SK-N-SH (cell line): Measurements from ENCODE around the gene ALPL. TPM values are rescaled to one million over a fixed set of nuclear protein-coding genes. Genes with fewer than 3 reads are reported as not detected.
"Not testable (repeated sequence)": the region's sequence is repeated elsewhere in the genome, so short reads cannot be mapped to it uniquely, and the experiment has no call there.

Experiments
- CTCF ChIA-PET: fragments of 300-600, 350-600 bp; formaldehyde crosslinking; extraction: SDS; loops from one replicate; lab custom pipeline; 2021; lab: Yijun Ruan, JAX
- POLR2A ChIA-PET: fragments of 350-600 bp; sonication (Branson Sonifier 250); formaldehyde crosslinking; extraction: SDS; loops from one replicate; lab custom pipeline; 2020; ENCODE audit warnings: antibody characterized with exemption, inconsistent platforms; lab: Yijun Ruan, JAX
- DNase-seq: peaks from one replicate; pipeline ENCODE4 v3.0.0; 2012
- H2AFZ ChIP-seq: fragments of 200-600 bp; sonication (generic); 2 replicates; pipeline ENCODE4 v1.8.1; 2016; ENCODE audit warnings: antibody characterized with exemption, mild to moderate bottlenecking, low read depth
- H3F3A ChIP-seq: fragments of 200-600 bp; sonication (generic); replicated peaks from 2 replicates; pipeline ENCODE3; 2016; ENCODE audit warnings: antibody characterized with exemption, mild to moderate bottlenecking; ENCODE audit not compliant: insufficient read depth
- H3K27ac ChIP-seq, 2 experiments: fragments of 200-500 bp in 1 of 2; fragments of 200-600 bp in 1 of 2; sonication (Bioruptor generic) in 1 of 2; sonication (generic), shearing (Covaris generic) in 1 of 2; 2 replicates each; pipeline versions ENCODE4 v1.5.1 to v1.6.1; 2014 to 2016; ENCODE audit warnings: low read depth in 2 of 2, inconsistent platforms in 1 of 2, low read length in 1 of 2, mild to moderate bottlenecking in 1 of 2, mixed read lengths in 1 of 2
- H3K27me3 ChIP-seq: fragments of 200-600 bp; sonication (generic), shearing (Covaris generic); 2 replicates; pipeline ENCODE4 v1.6.1; 2016; ENCODE audit warnings: mixed run types; ENCODE audit not compliant: insufficient read depth
- H3K36me3 ChIP-seq, 2 experiments: fragments of 200-500 bp in 1 of 2; fragments of 200-600 bp in 1 of 2; sonication (Bioruptor generic) in 1 of 2; sonication (generic) in 1 of 2; replicated peaks in 1 of 2; 2 replicates each; pipeline versions ENCODE3 to v1.5.1; 2014 to 2016; ENCODE audit warnings: low read length in 1 of 2, mild to moderate bottlenecking in 1 of 2; ENCODE audit not compliant: insufficient read depth in 2 of 2, control insufficient read depth in 1 of 2
- H3K4me1 ChIP-seq, 2 experiments: fragments of 200-500 bp in 1 of 2; fragments of 200-600 bp in 1 of 2; sonication (Bioruptor generic) in 1 of 2; sonication (generic), shearing (Covaris generic) in 1 of 2; 2 replicates each; pipeline versions ENCODE4 v1.5.1 to v1.6.1; 2014 to 2016; ENCODE audit warnings: low read depth in 1 of 2, low read length in 1 of 2, mixed run types in 1 of 2; ENCODE audit not compliant: insufficient read depth in 2 of 2, control insufficient read depth in 1 of 2
- H3K4me2 ChIP-seq: fragments of 200-600 bp; sonication (generic), shearing (Covaris generic); 2 replicates; pipeline ENCODE4 v1.6.1; 2017; ENCODE audit warnings: mixed run types
- H3K4me3 ChIP-seq, 2 experiments: fragments of 200-500 bp in 1 of 2; fragments of 200-600 bp in 1 of 2; sonication (Bioruptor generic) in 1 of 2; sonication (generic), shearing (Covaris generic) in 1 of 2; 2 replicates each; pipeline versions ENCODE4 v1.5.1 to v1.8.1; 2014 to 2016; ENCODE audit warnings: low read depth in 2 of 2, inconsistent platforms in 1 of 2, low read length in 1 of 2, mild to moderate bottlenecking in 1 of 2, mixed read lengths in 1 of 2, moderate library complexity in 1 of 2
- H3K79me2 ChIP-seq: fragments of 200-600 bp; sonication (generic); 2 replicates; pipeline ENCODE4 v1.8.1; 2017; ENCODE audit warnings: mild to moderate bottlenecking; ENCODE audit not compliant: insufficient read depth
- H3K9ac ChIP-seq: fragments of 200-600 bp; sonication (generic); 2 replicates; pipeline ENCODE4 v1.6.1; 2017; ENCODE audit warnings: mixed run types
- H3K9me2 ChIP-seq: fragments of 200-600 bp; sonication (generic); 2 replicates; pipeline ENCODE4 v1.6.1; 2017; ENCODE audit warnings: mixed run types
- H3K9me3 ChIP-seq: fragments of 200-600 bp; sonication (generic); 2 replicates; pipeline ENCODE4 v1.6.1; 2017; ENCODE audit warnings: mixed run types, mild to moderate bottlenecking, moderate library complexity
- H4K20me1 ChIP-seq: fragments of 200-600 bp; sonication (generic); 2 replicates; pipeline ENCODE4 v1.6.1; 2017; ENCODE audit warnings: mild to moderate bottlenecking, mixed run types; ENCODE audit not compliant: insufficient read depth
- CHD2 ChIP-seq: fragments of 150-350 bp; IDR thresholded peaks from 2 replicates; pipeline ENCODE4 v1.6.1; 2018; ENCODE audit warnings: low read length; ENCODE audit not compliant: partially characterized antibody
- ELF1 ChIP-seq: IDR thresholded peaks from 2 replicates; pipeline ENCODE4 v1.4.0; 2012
- EP300 ChIP-seq, 2 experiments: IDR thresholded peaks; 2 replicates each; pipeline versions ENCODE4 v1.4.0 to v1.6.1; 2012; ENCODE audit warnings: borderline replicate concordance in 1 of 2, low read depth in 1 of 2, low read length in 1 of 2
- EZH2phosphoT487 ChIP-seq: fragments of 200-600 bp; sonication (generic); IDR thresholded peaks from 2 replicates; pipeline ENCODE4 v1.6.1; 2017; ENCODE audit warnings: low read depth, mixed run types, mild to moderate bottlenecking, antibody characterized with exemption, moderate library complexity, borderline replicate concordance
- FOSL2 ChIP-seq: IDR thresholded peaks from 2 replicates; pipeline ENCODE4 v1.4.0; 2012; ENCODE audit warnings: low read depth, mild to moderate bottlenecking, moderate library complexity, borderline replicate concordance
- FOXJ3 ChIP-seq: sonication (generic); formaldehyde crosslinking; IDR thresholded peaks from 2 replicates; pipeline ENCODE4 v1.5.1; 2020; ENCODE audit warnings: mild to moderate bottlenecking, missing genetic modification reagents
- JUND ChIP-seq: IDR thresholded peaks from 2 replicates; pipeline ENCODE4 v1.4.0; 2012
- PBX3 ChIP-seq: IDR thresholded peaks from 2 replicates; pipeline ENCODE4; 2012
- POLR2AphosphoS5 ChIP-seq: IDR thresholded peaks from 2 replicates; pipeline ENCODE4 v1.6.1; 2012; ENCODE audit warnings: low read depth, low read length
- RAD21 ChIP-seq: IDR thresholded peaks from 2 replicates; pipeline ENCODE4 v1.6.1; 2012; ENCODE audit warnings: mild to moderate bottlenecking, low read length
- REST ChIP-seq: IDR thresholded peaks from 2 replicates; pipeline ENCODE4 v1.6.1; 2012; ENCODE audit warnings: mild to moderate bottlenecking, low read depth, low read length, moderate library complexity
- RFX5 ChIP-seq: IDR thresholded peaks from 2 replicates; pipeline ENCODE4 v1.6.1; 2012; ENCODE audit warnings: mild to moderate bottlenecking, improper control_type of control experiment, low read length
- SIN3A ChIP-seq: IDR thresholded peaks from 2 replicates; pipeline ENCODE4 v1.6.1; 2012; ENCODE audit warnings: low read depth, mild to moderate bottlenecking, low read length, moderate library complexity, borderline replicate concordance
- TCF12 ChIP-seq: IDR thresholded peaks from 2 replicates; pipeline ENCODE4 v1.4.0; 2012
- USF1 ChIP-seq: IDR thresholded peaks from 2 replicates; pipeline ENCODE4 v1.4.0; 2012; ENCODE audit warnings: low read depth, borderline replicate concordance
- ZBTB33 ChIP-seq: IDR thresholded peaks from 2 replicates; pipeline ENCODE4 v1.4.0; 2012; ENCODE audit warnings: low read depth, borderline replicate concordance
- WGBS: methylation state at CpG from one replicate; pipeline ENCODE4 v1.1.6; 2017; ENCODE audit warnings: low lambda C conversion rate; 5-methylcytosine and 5-hydroxymethylcytosine counted together
- polyA plus RNA-seq, 3 experiments: library from polyadenylated mRNA; depleted of rRNA; stranded (reverse); fragments of >200 nt; gene quantifications; 2 replicates each; pipeline ENCODE4 v1.2.3, GENCODE V29; 2012

Gene ALPL
- polyA plus RNA-seq, 1 of the 3 experiments (the other 2 are of a cell fraction) = 0.69 TPM

GRCh38 chr1:21478356-21478755, 30.9 kb upstream of the ALPL start:
- DNase-seq = no peak
- H3K36me3 ChIP-seq = peaks cover 3 to 17% of the 10 kb centered on the region in 2 experiments
- H4K20me1 ChIP-seq = no peaks in the 10 kb centered on the region
- no peaks in the 10 kb centered on the region for H3K27me3 ChIP-seq
- H3K9me3 ChIP-seq = no peaks in the 10 kb centered on the region
- no peak overlapping the region for H3K4me2 ChIP-seq
- no peak overlapping the region for H3K9ac ChIP-seq
- H3K4me1 ChIP-seq = no peaks in the 10 kb centered on the region
- no peaks in the 10 kb centered on the region for H3F3A ChIP-seq
- H3K27ac ChIP-seq = no peak overlapping the region
- ChIA-PET CTCF (no interaction called here), POLR2A (no interaction called here)
- no peak overlapping the region for H2AFZ ChIP-seq
- H3K9me2 ChIP-seq = no peaks in the 10 kb centered on the region
- H3K4me3 ChIP-seq = no peak overlapping the region
- TF ChIP-seq EP300 (IDR thresholded peaks at IDR 0.05; ENCODE audit: borderline replicate concordance in 1 of 2, low read depth in 1 of 2, low read length in 1 of 2) (no peak), TCF12 (no peak), SIN3A (no peak), ELF1 (no peak), RFX5 (no peak), USF1 (no peak), REST (no peak), RAD21 (no peak), PBX3 (no peak), POLR2AphosphoS5 (no peak), ZBTB33 (no peak), CHD2 (no peak), JUND (no peak), FOXJ3 (no peak), EZH2phosphoT487 (no peak), FOSL2 (no peak)
- WGBS = 70% methylated on average over 6 of the region's 6 CpGs
- H3K79me2 ChIP-seq = no peaks in the 10 kb centered on the region

- DNase-seq, H3K9me2 ChIP-seq, H3K27ac ChIP-seq, POLR2A ChIA-PET, H2AFZ ChIP-seq, H3K27me3 ChIP-seq, H4K20me1 ChIP-seq, H3K9ac ChIP-seq, H3F3A ChIP-seq, H3K36me3 ChIP-seq, H3K4me1 ChIP-seq, H3K4me2 ChIP-seq, H3K4me3 ChIP-seq, CTCF ChIA-PET, H3K9me3 ChIP-seq, H3K79me2 ChIP-seq: not testable (repeated sequence)
- WGBS = 100% methylated on average over 1 of the region's 4 CpGs
These were observed 25.3 kb upstream of the ALPL start for GRCh38 chr1:21483881-21484280.
